Gastrocnemius medialis (tissue), 4 donors: Measurements from ENCODE around the gene CACNG1.

Source experiments
- CTCF ChIP-seq, 5 experiments: fragments of 450-650 bp in 3 of 5; fragments of 200-600 bp in 2 of 5; sonication (generic) in 2 of 5; IDR thresholded peaks in 4 of 5; conservative IDR thresholded peaks in 1 of 5; 1 replicate in 4 of 5; 2 replicates in 1 of 5; pipeline ENCODE4 v1.5.1; 2016 to 2019; ENCODE audit warnings: antibody characterized with exemption in 5 of 5, mild to moderate bottlenecking in 3 of 5, moderate library complexity in 3 of 5
- POLR2A ChIP-seq, 2 donors: fragments of 450-650 bp; IDR thresholded peaks; one replicate each; pipeline ENCODE4 v1.6.1; 2017; ENCODE audit warnings: antibody characterized with exemption in 2 of 2, mild to moderate bottlenecking in 2 of 2, moderate library complexity in 2 of 2

DNA sequence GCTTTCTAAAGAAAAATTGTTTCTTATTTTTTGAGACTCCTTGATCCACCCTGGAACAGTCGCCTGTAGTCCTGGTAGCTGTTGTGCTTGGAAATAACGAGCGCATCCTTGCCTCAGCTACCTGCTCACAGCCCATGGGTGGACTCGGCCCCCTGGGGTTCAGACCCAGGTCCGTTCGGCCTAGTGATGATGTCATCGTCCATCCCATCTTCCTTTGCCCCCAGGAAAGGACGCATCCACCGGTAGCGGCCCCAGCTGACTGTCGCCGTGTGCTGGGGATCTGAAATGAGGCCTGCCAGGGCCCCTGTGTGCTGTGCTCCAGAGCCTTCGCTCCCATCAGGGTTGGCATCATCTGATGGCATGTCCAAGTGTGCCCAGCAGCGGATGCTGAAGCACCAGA is 12.0 kb upstream of the CACNG1 start:
- TF ChIP-seq CTCF (IDR thresholded peaks at IDR 0.05 in 4 of 5, conservative IDR thresholded peaks at IDR 0.05 in 1 of 5) (no peak), POLR2A (IDR thresholded peaks at IDR 0.05) (no peak)
